GM06990 (cell line): ENCODE measurements around the gene FAM118B.

Experiments used
- DNase-seq: peaks from one replicate; pipeline ENCODE4 v3.0.0-alpha.2; 2011; ENCODE audit not compliant: insufficient read length; ENCODE audit errors: extremely low read depth
- H3K27me3 ChIP-seq: replicated peaks from 2 replicates; pipeline ENCODE4 v1.6.0; 2011; ENCODE audit warnings: low read length; ENCODE audit not compliant: control insufficient read depth, insufficient read depth
- H3K36me3 ChIP-seq: 2 replicates; pipeline ENCODE4 v1.5.1; 2011; ENCODE audit warnings: low read length; ENCODE audit not compliant: control insufficient read depth, insufficient read depth
- H3K4me3 ChIP-seq: replicated peaks from 2 replicates; pipeline ENCODE4 v1.5.1; 2011; ENCODE audit warnings: low read depth, mild to moderate bottlenecking, control low read depth, low read length
- CTCF ChIP-seq: IDR thresholded peaks from 2 replicates; pipeline ENCODE4 v1.5.1; 2011; ENCODE audit warnings: low read length, control low read depth, mild to moderate bottlenecking, inconsistent platforms; ENCODE audit not compliant: insufficient read depth, poor library complexity, severe bottlenecking

Gene FAM118B

GRCh38 chr11:126211236-126212088 is at the start of gene FAM118B, which contains the start of gene RPUSD4:
TSS of gene FAM118B (plus strand) at chr11:126211782. CDS start at chr11:126235002, 23,220 bp downstream.
TSS of gene RPUSD4 (minus strand) at chr11:126211650. CDS start at chr11:126211638, 12 bp downstream.
- Histone ChIP-seq H3K27me3 (no peaks in the 10 kb centered on the region), H3K36me3 (peaks cover 2% of the 10 kb centered on the region), H3K4me3 (peak within 1 kb of the TSS; percentile 97)
- TF ChIP-seq CTCF, result peak; percentile 11
- peak; percentile 98 for DNase-seq

GRCh38 chr11:126162306-126163030 is 49.1 kb upstream of the FAM118B start:
- H3K36me3 ChIP-seq, result no peaks in the 10 kb centered on the region
- no peaks in the 10 kb centered on the region; the same call in 1 of the 2 replicates for H3K27me3 ChIP-seq
- TF ChIP-seq CTCF, result no peak
- no peak overlapping the region for H3K4me3 ChIP-seq
- no peak for DNase-seq

GRCh38 chr11:126163074-126163700 is 48.4 kb upstream of the FAM118B start:
- DNase-seq, result no peak
- Histone ChIP-seq H3K27me3 (no peaks in the 10 kb centered on the region; the same call in 1 of the 2 replicates), H3K36me3 (no peaks in the 10 kb centered on the region), H3K4me3 (no peak overlapping the region)
- TF ChIP-seq CTCF, result no peak

DNA sequence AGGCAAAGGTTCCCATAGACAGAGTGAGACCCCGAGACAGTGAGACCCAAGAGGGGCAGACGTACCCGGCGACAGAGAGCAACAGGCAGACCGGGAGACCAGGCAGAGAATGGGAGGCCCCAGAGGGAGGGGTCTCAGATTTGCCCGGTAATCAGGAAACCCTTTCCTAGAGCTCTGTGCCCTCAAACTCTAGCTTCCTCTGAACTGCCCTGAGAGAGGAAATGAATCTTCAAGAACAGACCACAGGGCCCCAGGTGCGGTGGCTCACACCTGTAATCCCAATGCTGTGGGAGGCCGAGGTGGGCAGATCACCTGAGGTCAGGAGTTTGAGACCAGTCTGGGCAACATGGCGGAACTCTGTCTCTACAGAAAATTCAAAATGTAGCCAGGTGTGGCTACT is 47.8 kb upstream of the FAM118B start:
- H3K4me3 ChIP-seq, result no peak overlapping the region
- DNase-seq, result no peak

More for the DNA sequence above, 47.8 kb upstream of the FAM118B start:
- no peaks in the 10 kb centered on the region; the same call in 1 of the 2 replicates for H3K27me3 ChIP-seq
- no peak for TF ChIP-seq CTCF
- no peaks in the 10 kb centered on the region for H3K36me3 ChIP-seq
